ENCODE measurements around the gene HOXC9. TPM values are rescaled to one million over a fixed set of nuclear protein-coding genes. Genes with fewer than 3 reads are reported as not detected.

Gene HOXC9
- polyA plus RNA-seq, 4 donors, result 15.7 to 31.8 (median 27.1) TPM

GRCh38 chr12:53986686-53987483, 13.1 kb upstream of the HOXC9 start:
- DNase-seq (ENCODE audit: low read depth in 4 of 4, low spot score in 3 of 4), result no peak

DNA sequence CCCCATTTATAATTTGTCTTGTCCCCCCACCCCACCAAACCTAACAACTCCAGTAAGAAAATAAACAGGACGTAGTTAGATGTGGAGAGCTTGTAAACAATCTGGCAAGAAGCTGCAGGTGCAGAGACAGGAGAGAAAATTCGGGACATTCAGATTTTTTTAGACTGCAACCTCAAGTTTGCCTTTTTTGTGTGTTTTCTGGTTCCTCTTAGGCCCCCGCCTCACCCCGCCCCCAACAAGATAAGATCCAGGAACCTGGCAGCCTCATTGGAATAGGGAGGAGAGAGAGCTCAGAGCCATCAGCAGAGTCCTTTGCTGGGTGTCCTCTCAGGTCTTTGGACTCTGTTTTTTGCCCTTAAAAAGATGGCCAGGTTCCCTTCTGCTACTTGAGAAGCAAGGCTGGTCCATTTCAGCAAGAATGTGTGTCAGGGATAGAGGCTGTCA, 12.2 kb upstream of the HOXC9 start:
- DNase-seq (ENCODE audit: low read depth in 4 of 4, low spot score in 3 of 4), result no peak

DNA sequence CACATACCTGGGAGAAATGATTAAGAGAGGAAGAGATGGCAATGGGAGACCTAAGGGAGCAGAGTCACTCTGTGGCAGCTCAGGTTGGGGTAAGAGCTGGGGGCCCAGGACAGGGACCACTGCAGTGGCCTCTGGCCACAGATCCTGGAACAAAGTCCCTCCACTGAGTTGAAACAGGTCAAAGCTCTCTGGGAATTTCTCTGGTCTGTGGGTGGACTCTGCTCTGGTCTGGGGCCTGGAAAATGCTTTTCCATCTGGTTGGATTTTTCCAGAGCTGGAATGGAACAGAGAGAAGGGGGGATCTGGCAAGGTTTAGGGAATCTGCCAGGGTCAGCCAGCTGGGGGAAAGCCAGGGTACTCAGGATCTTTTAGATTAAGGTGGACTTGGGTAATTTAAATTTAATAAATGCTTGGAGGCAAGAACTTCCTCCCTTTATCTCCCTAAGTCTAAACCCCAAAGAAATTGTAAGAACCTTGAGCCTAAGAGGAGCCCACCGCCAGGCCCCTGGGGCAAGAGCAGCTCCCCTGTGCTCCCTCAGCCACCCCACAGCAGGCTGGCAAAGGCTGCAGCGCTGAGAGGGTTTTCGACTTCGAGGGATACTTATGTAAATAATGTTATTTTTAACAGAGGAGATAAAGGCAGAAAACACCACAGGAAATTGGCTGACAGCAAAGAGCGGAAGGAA, 11.3 kb upstream of the HOXC9 start:
- DNase-seq (ENCODE audit: low read depth in 4 of 4, low spot score in 3 of 4), result no peak

GRCh38 chr12:53989227-53990113, 10.5 kb upstream of the HOXC9 start:
- no peak for DNase-seq (ENCODE audit: low read depth in 4 of 4, low spot score in 3 of 4)

GRCh38 chr12:53990311-53991076, 9.5 kb upstream of the HOXC9 start:
- no peak for DNase-seq (ENCODE audit: low read depth in 4 of 4, low spot score in 3 of 4)

DNA sequence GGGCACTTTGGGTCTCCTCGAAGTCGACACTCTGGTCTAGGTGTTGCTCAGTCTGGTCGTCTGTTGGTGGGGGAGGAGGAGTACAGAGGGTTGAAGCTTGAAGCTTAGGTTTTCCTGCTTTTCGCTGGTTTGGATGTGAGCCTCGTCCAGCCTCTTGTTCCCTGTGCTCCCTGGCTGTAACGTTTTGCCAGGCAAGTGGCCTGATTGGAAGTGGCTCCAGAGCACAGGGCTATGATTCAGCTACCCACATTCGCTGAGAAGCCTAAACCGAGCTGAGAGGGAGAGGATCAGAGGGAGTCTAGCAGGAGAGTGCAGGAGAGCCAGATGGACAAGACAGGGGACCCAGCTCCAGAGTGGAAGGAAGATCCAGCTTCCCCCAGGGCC, 8.9 kb upstream of the HOXC9 start:
- no peak for DNase-seq (ENCODE audit: low read depth in 4 of 4, low spot score in 3 of 4)

- no peak for DNase-seq (ENCODE audit: low read depth in 4 of 4, low spot score in 3 of 4)
Observed at GRCh38 chr12:53992377-53992889, 7.5 kb upstream of the HOXC9 start.

DNA sequence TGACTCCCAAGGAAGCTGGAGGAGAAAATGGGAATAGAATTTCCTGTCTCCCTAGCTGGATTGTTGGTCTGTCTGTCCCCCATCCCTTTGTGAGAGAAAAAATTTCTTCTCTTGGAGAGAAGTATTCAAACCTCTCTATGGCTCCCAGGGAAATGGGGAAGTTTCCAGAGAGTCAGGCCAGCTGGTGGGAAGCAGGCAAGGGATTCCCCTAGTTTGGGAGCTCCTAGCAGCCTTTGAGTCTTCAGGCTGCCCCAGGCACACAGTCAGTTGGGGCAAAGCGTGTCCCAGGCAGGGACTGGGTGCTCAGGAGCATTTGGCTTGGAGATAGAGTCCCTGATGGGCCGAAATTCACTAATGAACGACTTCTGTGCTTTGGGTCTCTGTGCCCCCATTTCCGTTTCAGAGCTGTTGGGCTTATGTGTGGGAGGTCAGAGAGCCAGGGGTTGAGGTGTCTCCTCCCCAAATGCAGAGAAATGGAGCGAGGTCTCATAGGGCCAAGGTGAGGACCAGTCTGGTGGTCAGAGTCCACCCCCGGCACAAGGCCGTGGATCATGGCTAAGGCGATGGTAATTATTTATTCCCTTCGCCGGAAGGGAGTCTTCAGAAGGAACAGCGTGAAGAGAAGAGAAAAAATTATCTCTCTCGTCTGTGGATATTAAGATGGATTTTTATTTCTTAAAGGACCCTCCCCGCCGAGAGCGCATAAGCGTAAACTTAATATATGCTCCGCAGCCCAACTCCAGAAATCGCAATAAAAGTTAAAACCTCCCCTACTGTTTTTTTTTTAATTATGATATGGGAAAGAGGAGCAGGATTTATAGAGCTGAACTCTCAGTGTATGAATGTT, 6.6 kb upstream of the HOXC9 start:
- no peak for DNase-seq (ENCODE audit: low read depth in 4 of 4, low spot score in 3 of 4)

GRCh38 chr12:53994009-53994263, 6.0 kb upstream of the HOXC9 start:
- no peak for DNase-seq (ENCODE audit: low read depth in 4 of 4, low spot score in 3 of 4)

- DNase-seq (ENCODE audit: low read depth in 4 of 4, low spot score in 3 of 4), result no peak
Observed at GRCh38 chr12:53994264-53995001, 5.5 kb upstream of the HOXC9 start.

GRCh38 chr12:53995002-53995377, 5.0 kb upstream of the HOXC9 start:
- DNase-seq (ENCODE audit: low read depth in 4 of 4, low spot score in 3 of 4), result no peak

DNA sequence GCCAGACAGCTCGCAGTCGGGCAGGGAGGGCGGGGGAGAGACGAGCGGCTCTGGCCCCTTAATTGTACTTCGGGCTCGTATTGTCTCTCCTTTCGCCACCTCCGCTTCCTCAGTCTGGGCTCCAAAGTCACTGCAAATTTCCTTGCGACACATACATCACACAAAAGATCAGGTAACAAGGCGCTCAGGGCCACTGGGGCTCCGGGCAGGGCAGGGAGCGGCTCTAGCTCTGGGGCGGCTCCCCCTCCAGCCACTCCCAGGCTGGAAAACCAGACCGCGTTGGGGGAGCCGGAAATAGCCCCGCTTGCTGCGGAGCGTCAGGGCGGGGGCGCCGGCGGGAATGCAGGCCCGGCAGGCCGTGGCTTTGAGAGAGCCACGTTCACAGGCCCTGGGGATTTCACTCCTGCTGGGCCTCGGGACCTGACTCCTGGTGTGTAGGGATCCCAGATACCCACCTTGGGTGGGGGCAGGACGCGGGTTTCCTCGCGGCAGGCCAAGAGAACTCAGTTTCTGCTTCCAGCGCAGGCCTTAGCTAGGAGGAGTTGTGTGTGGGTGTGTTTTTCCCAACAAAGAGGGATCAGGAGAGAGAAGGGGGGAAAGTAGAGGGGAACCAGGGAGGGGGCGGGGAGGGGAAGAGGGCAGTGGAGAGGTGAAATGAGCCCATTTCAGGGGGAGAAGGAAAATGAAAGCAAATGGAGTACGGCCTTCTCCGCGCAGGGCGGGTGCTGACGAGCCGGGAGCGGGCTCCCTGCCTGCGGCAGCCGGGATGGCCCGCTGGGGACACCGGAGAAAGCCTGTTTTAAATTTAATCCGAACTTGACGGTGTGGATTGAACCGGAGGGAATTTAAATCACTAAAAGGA, 4.4 kb upstream of the HOXC9 start:
- no peak for DNase-seq (ENCODE audit: low read depth in 4 of 4, low spot score in 3 of 4)

DNA sequence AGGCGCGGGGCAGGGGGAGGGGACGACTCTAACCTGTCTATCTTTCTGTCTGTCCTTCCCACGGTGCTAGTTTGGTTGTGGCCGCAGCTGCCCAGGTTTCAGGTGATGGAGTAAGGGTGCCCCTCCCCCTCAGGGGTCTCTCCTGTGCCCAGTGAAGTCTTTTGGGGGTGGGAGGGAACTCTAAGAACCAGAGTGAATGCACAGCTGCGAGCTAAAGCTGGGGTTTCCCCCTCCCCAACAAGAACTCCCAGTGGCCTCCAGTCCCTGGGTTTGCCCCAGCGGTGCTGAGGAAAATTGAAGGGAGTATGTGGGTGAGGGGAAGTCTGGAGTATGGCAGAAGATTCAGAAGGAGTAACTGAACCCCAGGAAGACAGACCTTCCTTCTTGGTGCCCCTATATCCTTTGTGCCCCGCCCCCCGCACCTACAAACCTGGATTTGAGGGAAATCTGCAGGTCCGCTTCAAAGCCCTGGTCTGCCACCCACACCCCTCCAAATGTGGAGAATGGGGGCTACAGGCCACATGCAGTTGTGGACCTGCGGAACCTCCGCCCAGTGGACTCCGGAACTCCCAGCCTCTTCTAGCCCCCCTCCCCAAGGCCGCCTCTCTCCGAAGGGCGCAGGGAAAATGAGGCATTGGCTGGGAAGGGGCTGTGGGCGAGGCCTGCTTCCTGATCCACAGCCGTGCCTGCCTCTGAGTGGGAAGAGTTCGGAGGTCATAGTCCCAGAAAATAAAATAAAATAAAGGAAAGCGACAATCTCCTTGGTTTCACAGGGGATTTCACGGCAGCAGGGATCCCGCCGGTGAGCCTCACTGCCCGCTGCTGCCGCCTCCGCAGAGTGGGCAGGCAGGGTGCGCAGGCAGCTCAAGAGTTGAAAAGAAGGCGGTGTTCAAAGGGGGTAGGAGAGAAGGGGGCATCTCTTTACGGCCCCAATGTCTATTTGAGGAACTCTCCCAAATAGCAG, 3.4 kb upstream of the HOXC9 start:
- no peak for DNase-seq (ENCODE audit: low read depth in 4 of 4, low spot score in 3 of 4)

- no peak for DNase-seq (ENCODE audit: low read depth in 4 of 4, low spot score in 3 of 4)
Observed at GRCh38 chr12:53997204-53998109, 2.5 kb upstream of the HOXC9 start.

GRCh38 chr12:53998110-53998899, 1.7 kb upstream of the HOXC9 start:
- no peak for DNase-seq (ENCODE audit: low read depth in 4 of 4, low spot score in 3 of 4)

All from left renal pelvis (tissue), 4 donors.